Cardiac fibroblast (primary cell): ENCODE measurements around the gene DNAI1.
A peak's percentile ranks its signal among the peaks of the same experiment; 100 is the strongest.

Experiments
- DNase-seq, 2 donors: peaks; one replicate each; pipeline versions ENCODE4 v3.0.0 to v3.0.0-alpha.2; 2010; ENCODE audit warnings: low read depth in 2 of 2
- H3K4me3 ChIP-seq, 2 donors: replicated peaks in 1 of 2; 1 replicate in 1 of 2; 2 replicates in 1 of 2; pipeline ENCODE4 v1.5.1; 2011; ENCODE audit warnings: low read depth in 2 of 2, low read length in 2 of 2, mild to moderate bottlenecking in 2 of 2, moderate library complexity in 1 of 2
- TF ChIP-seq, protein P1 (sequence below): IDR thresholded peaks from one replicate; pipeline ENCODE4 v1.5.1; 2011; ENCODE audit warnings: low read depth, mild to moderate bottlenecking, low read length, inconsistent platforms

DNAI1 gene

DNA sequence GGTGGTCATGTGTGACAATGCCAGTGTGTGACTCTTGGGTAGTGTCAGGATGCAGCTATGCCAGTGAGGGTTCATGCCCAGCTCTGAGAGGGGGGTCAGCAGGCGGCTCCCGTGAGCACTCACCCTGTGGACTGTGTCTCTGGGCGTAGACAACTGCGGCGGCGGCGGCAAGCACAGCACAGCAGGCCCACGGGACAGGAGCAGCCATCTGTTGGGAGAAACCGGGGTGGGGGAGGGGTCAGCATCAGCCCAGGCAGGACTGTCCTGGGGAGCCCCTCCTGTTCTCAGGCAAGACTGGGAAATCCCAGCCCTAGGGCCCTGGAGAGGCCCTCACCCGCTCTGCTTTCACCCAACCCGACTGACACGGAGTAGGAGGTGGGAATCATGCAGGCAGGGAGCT is 110.2 kb downstream of the DNAI1 start:
- TF ChIP-seq, protein P1, sequence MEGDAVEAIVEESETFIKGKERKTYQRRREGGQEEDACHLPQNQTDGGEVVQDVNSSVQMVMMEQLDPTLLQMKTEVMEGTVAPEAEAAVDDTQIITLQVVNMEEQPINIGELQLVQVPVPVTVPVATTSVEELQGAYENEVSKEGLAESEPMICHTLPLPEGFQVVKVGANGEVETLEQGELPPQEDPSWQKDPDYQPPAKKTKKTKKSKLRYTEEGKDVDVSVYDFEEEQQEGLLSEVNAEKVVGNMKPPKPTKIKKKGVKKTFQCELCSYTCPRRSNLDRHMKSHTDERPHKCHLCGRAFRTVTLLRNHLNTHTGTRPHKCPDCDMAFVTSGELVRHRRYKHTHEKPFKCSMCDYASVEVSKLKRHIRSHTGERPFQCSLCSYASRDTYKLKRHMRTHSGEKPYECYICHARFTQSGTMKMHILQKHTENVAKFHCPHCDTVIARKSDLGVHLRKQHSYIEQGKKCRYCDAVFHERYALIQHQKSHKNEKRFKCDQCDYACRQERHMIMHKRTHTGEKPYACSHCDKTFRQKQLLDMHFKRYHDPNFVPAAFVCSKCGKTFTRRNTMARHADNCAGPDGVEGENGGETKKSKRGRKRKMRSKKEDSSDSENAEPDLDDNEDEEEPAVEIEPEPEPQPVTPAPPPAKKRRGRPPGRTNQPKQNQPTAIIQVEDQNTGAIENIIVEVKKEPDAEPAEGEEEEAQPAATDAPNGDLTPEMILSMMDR, result no peak
- H3K4me3 ChIP-seq, result no peak overlapping the region
- no peak for DNase-seq

DNA sequence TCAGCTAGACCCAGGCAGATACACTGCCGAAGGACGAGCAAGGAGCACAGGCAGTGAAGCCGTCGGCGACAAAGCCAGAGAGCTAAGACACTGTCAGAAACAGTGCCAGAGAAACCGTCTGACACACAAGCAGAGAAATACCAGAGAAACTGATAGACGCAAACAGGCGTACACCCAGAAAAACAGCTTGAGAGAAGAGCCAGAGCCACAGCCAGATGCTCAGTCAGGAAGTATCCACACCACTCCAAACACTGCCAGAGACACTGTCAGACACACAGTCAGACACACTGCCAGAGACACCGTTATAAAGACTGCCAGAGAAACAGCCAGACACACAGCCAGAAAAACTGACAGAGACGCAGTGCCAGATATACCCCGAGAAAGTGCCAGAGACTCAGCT is 111.8 kb downstream of the DNAI1 start:
- peak in 1 of 2 donors; percentile 35 for DNase-seq
- TF ChIP-seq, protein P1, result no peak
- no peak overlapping the region for H3K4me3 ChIP-seq
